ENCODE measurements around the gene WBP4. TPM values are rescaled to one million over a fixed set of nuclear protein-coding genes. Genes with fewer than 3 reads are reported as not detected.

The WBP4 gene
- polyA plus RNA-seq, 1 of the 3 experiments (the other 2 are of a cell fraction): 6.4 TPM

- CTCF ChIA-PET: no interaction called here
- H2AFZ ChIP-seq (ENCODE audit: low read depth): no peak overlapping the region
- DNase-seq: no peak
- H3K9me3 ChIP-seq: no peaks in the 10 kb centered on the region
- H3K9ac ChIP-seq: no peak overlapping the region
- no peaks in the 10 kb centered on the region for H3K27me3 ChIP-seq (ENCODE audit: insufficient read depth)
- no peaks in the 10 kb centered on the region for H3K9me2 ChIP-seq
- TF ChIP-seq TCF12 (IDR thresholded peaks at IDR 0.05): no peak
- no peak for TF ChIP-seq FOXM1 (IDR thresholded peaks at IDR 0.05; ENCODE audit: low read depth)
- no peak for TF ChIP-seq TAF1 (IDR thresholded peaks at IDR 0.05; ENCODE audit: borderline replicate concordance, low read depth, low read length)
- no peak for TF ChIP-seq NFIC (IDR thresholded peaks at IDR 0.05; ENCODE audit: borderline replicate concordance)
- no peak for TF ChIP-seq USF1 (IDR thresholded peaks at IDR 0.05; ENCODE audit: borderline replicate concordance, low read depth)
- TF ChIP-seq GABPA (IDR thresholded peaks at IDR 0.05; ENCODE audit: low read depth): no peak
- no peak for TF ChIP-seq MEF2A (IDR thresholded peaks at IDR 0.05; ENCODE audit: borderline replicate concordance, low read depth)
- TF ChIP-seq USF2 (IDR thresholded peaks at IDR 0.05; ENCODE audit: borderline replicate concordance, low read depth, low read length): no peak
- TF ChIP-seq ELF1 (IDR thresholded peaks at IDR 0.05): no peak
- no peak for TF ChIP-seq SIN3A (IDR thresholded peaks at IDR 0.05; ENCODE audit: borderline replicate concordance, low read depth, low read length)
- no peak overlapping the region for H3K4me3 ChIP-seq (ENCODE audit: low read depth in 2 of 2, low read length in 1 of 2)
- no peaks in the 10 kb centered on the region for H4K20me1 ChIP-seq (ENCODE audit: insufficient read depth)
- H3K36me3 ChIP-seq (replicated peaks in 1 of 2; ENCODE audit: control insufficient read depth in 1 of 2, insufficient read depth in 2 of 2, low read length in 1 of 2): no peaks in the 10 kb centered on the region
- no peak overlapping the region for H3K4me2 ChIP-seq
- no peaks in the 10 kb centered on the region for H3F3A ChIP-seq (replicated peaks; ENCODE audit: insufficient read depth)
- H3K27ac ChIP-seq (ENCODE audit: low read depth in 2 of 2, low read length in 1 of 2): no peak overlapping the region
- H3K79me2 ChIP-seq (ENCODE audit: insufficient read depth): no peaks in the 10 kb centered on the region
- POLR2A ChIA-PET: interaction anchor here (0.7 kb wide), 1 partner anchor 1172 kb away, joined by 3 read pairs; the partner anchor contains the start of gene AKAP11
- no peaks in the 10 kb centered on the region for H3K4me1 ChIP-seq (ENCODE audit: control insufficient read depth in 1 of 2, insufficient read depth in 2 of 2, low read depth in 1 of 2, low read length in 1 of 2)
These were observed 38.7 kb downstream of the WBP4 start for GRCh38 chr13:41099986-41100385.

- H3K4me3 ChIP-seq (ENCODE audit: low read depth in 2 of 2, low read length in 1 of 2): no peak overlapping the region
- H4K20me1 ChIP-seq (ENCODE audit: insufficient read depth): no peaks in the 10 kb centered on the region
- ChIA-PET POLR2A (no interaction called here), CTCF (no interaction called here)
- no peaks in the 10 kb centered on the region for H3K9me3 ChIP-seq
- no peaks in the 10 kb centered on the region for H3K36me3 ChIP-seq (replicated peaks in 1 of 2; ENCODE audit: control insufficient read depth in 1 of 2, insufficient read depth in 2 of 2, low read length in 1 of 2)
- DNase-seq: no peak
- H2AFZ ChIP-seq (ENCODE audit: low read depth): no peak overlapping the region
- no peak overlapping the region for H3K9ac ChIP-seq
- WGBS (ENCODE audit: low lambda C conversion rate): 77% methylated on average over 8 of the region's 15 CpGs
- no peak for TF ChIP-seq FOXJ3 (CRISPR knock-in tag; IDR thresholded peaks at IDR 0.05)
- TF ChIP-seq NRF1 (IDR thresholded peaks at IDR 0.05; ENCODE audit: low read depth, low read length): no peak
- no peak for TF ChIP-seq RFX5 (IDR thresholded peaks at IDR 0.05; ENCODE audit: low read length)
- TF ChIP-seq GATA2 (CRISPR knock-in tag; IDR thresholded peaks at IDR 0.05): no peak
- no peak for TF ChIP-seq POLR2AphosphoS5 (IDR thresholded peaks at IDR 0.05; ENCODE audit: low read depth, low read length)
- TF ChIP-seq JUND (IDR thresholded peaks at IDR 0.05): no peak
- TF ChIP-seq YY1 (IDR thresholded peaks at IDR 0.05; ENCODE audit: low read depth): no peak
- H3K27me3 ChIP-seq (ENCODE audit: insufficient read depth): no peaks in the 10 kb centered on the region
- no peaks in the 10 kb centered on the region for H3K9me2 ChIP-seq
- no peaks in the 10 kb centered on the region for H3K4me1 ChIP-seq (ENCODE audit: control insufficient read depth in 1 of 2, insufficient read depth in 2 of 2, low read depth in 1 of 2, low read length in 1 of 2)
- no peak overlapping the region for H3K27ac ChIP-seq (ENCODE audit: low read depth in 2 of 2, low read length in 1 of 2)
- no peak overlapping the region for H3K4me2 ChIP-seq
- no peaks in the 10 kb centered on the region for H3F3A ChIP-seq (replicated peaks; ENCODE audit: insufficient read depth)
- H3K79me2 ChIP-seq (ENCODE audit: insufficient read depth): no peaks in the 10 kb centered on the region
These were observed 45.8 kb downstream of the WBP4 start for GRCh38 chr13:41107104-41107571.
